Chondrocyte (in vitro differentiated cells): ENCODE results near the gene OLAH. TPM values are rescaled to one million over a fixed set of nuclear protein-coding genes. Genes with fewer than 3 reads are reported as not detected.
A peak's percentile ranks its signal among the peaks of the same experiment; 100 is the strongest.

Source experiments
- DNase-seq: peaks from one replicate; pipeline ENCODE4 v3.0.0; 2021; ENCODE audit warnings: mixed read lengths, low spot score
- H3K27ac Mint-ChIP-seq: one replicate; pipeline ENCODE4 v1.8.0; 2021; ENCODE audit warnings: mild to moderate bottlenecking, moderate library complexity, mixed read lengths; ENCODE audit not compliant: unreplicated experiment
- H3K27me3 Mint-ChIP-seq: 2 replicates; pipeline ENCODE4 v1.8.0; 2021; ENCODE audit warnings: low read depth, mixed read lengths
- H3K36me3 Mint-ChIP-seq: 2 replicates; pipeline ENCODE4 v1.8.0; 2021; ENCODE audit warnings: low read depth, mixed read lengths
- H3K4me1 Mint-ChIP-seq: 2 replicates; pipeline ENCODE4 v1.8.0; 2021; ENCODE audit warnings: low read depth, mild to moderate bottlenecking, mixed read lengths
- H3K4me3 Mint-ChIP-seq: one replicate; pipeline ENCODE4 v1.8.0; 2021; ENCODE audit warnings: mild to moderate bottlenecking, moderate library complexity, mixed read lengths; ENCODE audit not compliant: unreplicated experiment
- H3K9me3 Mint-ChIP-seq: 2 replicates; pipeline ENCODE4 v1.8.0; 2021; ENCODE audit warnings: low read depth, mixed read lengths
- total RNA-seq: library from RNA; stranded (reverse); gene quantifications from 3 replicates; pipeline ENCODE4 v1.2.1, GENCODE V29; 2021
- TF ChIP-seq, protein P1 (sequence below): fragments of 200-600 bp; sonication (generic); IDR thresholded peaks from 2 replicates; pipeline ENCODE4 v1.5.0; 2021; ENCODE audit warnings: antibody characterized with exemption, mild to moderate bottlenecking, moderate library complexity

OLAH gene
- total RNA-seq, 1 donor from 2014 or later: 1.9 TPM

GRCh38 chr10:15072358-15072757 is 28.6 kb downstream of the OLAH start:
- DNase-seq: no peak
- peaks cover 4% of the 10 kb centered on the region for H3K4me1 Mint-ChIP-seq
- TF ChIP-seq, protein P1, sequence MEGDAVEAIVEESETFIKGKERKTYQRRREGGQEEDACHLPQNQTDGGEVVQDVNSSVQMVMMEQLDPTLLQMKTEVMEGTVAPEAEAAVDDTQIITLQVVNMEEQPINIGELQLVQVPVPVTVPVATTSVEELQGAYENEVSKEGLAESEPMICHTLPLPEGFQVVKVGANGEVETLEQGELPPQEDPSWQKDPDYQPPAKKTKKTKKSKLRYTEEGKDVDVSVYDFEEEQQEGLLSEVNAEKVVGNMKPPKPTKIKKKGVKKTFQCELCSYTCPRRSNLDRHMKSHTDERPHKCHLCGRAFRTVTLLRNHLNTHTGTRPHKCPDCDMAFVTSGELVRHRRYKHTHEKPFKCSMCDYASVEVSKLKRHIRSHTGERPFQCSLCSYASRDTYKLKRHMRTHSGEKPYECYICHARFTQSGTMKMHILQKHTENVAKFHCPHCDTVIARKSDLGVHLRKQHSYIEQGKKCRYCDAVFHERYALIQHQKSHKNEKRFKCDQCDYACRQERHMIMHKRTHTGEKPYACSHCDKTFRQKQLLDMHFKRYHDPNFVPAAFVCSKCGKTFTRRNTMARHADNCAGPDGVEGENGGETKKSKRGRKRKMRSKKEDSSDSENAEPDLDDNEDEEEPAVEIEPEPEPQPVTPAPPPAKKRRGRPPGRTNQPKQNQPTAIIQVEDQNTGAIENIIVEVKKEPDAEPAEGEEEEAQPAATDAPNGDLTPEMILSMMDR: no peak
- no peak overlapping the region for H3K27ac Mint-ChIP-seq
- H3K4me3 Mint-ChIP-seq: no peak overlapping the region
- peaks cover 13% of the 10 kb centered on the region for H3K9me3 Mint-ChIP-seq
- no peaks in the 10 kb centered on the region for H3K27me3 Mint-ChIP-seq
- H3K36me3 Mint-ChIP-seq: peaks cover 14% of the 10 kb centered on the region

DNA sequence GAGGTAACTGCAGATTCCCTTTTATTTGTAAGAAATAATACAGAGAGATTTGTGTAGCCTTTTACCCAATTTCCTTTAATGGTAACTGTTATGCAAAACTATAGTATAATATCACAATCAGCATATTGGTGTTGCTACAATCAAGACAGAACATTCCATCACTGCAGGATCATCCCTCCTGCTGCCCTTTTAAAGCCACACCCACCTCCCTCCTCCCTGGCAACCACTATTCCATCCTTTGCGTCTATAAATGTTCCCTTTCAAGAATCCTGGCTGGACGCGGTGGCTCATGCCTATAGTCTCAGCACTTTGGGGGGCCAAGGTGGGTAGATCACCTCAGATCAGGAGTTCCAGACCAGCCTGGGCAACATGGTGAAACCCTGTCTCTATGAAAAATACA is 31.7 kb downstream of the OLAH start:
- Mint-ChIP-seq H3K4me3 (no peak overlapping the region), H3K9me3 (peaks cover 9% of the 10 kb centered on the region), H3K4me1 (peaks cover 4% of the 10 kb centered on the region), H3K27ac (no peak overlapping the region), H3K36me3 (peaks cover 10% of the 10 kb centered on the region), H3K27me3 (no peaks in the 10 kb centered on the region)
- DNase-seq: no peak
- TF ChIP-seq, protein P1: no peak

DNA sequence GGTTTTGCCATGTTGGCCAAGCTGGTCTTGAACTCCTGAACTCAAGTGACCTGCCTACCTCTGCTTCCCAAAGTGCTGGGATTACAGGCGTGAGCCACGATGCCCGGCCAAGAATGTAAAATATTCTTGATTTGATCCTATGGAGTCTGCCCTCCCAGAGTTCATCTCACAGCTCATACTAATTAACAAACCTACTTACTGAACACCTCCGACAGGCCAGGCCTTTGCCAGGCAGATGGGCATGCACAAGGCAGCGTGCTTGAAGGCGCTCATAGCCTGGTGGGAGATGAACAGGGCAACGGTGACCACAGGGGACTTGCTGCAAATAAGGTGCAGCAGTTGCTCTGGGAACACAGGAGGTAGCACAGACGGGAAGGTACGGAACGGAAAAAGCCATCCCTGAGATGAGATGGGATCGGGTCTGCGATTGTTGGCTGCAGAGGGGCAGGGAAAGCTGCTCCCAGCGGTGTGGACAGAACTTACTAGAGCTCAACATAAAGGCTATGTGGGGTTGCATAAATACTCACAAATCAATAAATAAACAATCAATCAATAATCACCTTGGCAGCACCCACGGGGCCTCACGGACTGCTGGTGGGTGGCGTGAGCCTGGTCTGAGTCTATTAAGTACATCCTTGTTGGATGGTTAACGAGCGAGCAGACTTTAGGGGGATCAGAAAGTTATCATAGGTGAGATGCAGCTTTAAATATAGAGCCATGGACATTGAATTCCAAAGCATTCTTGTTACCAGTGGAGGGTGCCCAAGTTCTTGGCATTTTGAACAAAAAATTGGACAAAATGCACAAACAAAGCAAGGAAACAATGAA is 40.1 kb downstream of the OLAH start:
- peak overlapping the region; percentile 9 for H3K27ac Mint-ChIP-seq
- H3K27me3 Mint-ChIP-seq: no peaks in the 10 kb centered on the region
- peak overlapping the region; percentile 38 for H3K4me3 Mint-ChIP-seq
- H3K36me3 Mint-ChIP-seq: no peaks in the 10 kb centered on the region
- no peak for DNase-seq
- peaks cover 7% of the 10 kb centered on the region for H3K4me1 Mint-ChIP-seq
- no peaks in the 10 kb centered on the region for H3K9me3 Mint-ChIP-seq
- TF ChIP-seq, protein P1: no peak

GRCh38 chr10:15084502-15084922 is 40.8 kb downstream of the OLAH start:
- Mint-ChIP-seq H3K9me3 (no peaks in the 10 kb centered on the region), H3K27ac (peak overlapping the region; percentile 9), H3K4me3 (peak overlapping the region; percentile 38), H3K36me3 (no peaks in the 10 kb centered on the region), H3K27me3 (no peaks in the 10 kb centered on the region), H3K4me1 (peaks cover 7% of the 10 kb centered on the region)
- TF ChIP-seq, protein P1: peak; percentile 70
- no peak for DNase-seq

GRCh38 chr10:15088428-15089261 is 44.9 kb downstream of the OLAH start, which contains the start of gene ACBD7:
ACBD7 (minus strand) TSS chr10:15088776; CDS start chr10:15088728, 48 bp downstream.
- H3K4me3 Mint-ChIP-seq: peak within 1 kb of the TSS; percentile 68
- TF ChIP-seq, protein P1: peak; percentile 68
- H3K27ac Mint-ChIP-seq: no peak within 1 kb of the TSS
- H3K4me1 Mint-ChIP-seq: peaks cover 17% of the 10 kb centered on the region
- no peaks in the 10 kb centered on the region for H3K9me3 Mint-ChIP-seq
- peaks cover 5% of the 10 kb centered on the region for H3K27me3 Mint-ChIP-seq
- peaks cover 1% of the 10 kb centered on the region for H3K36me3 Mint-ChIP-seq
- DNase-seq: no peak
